Nephron (organoid): ENCODE measurements around the gene CHRNG.
A peak's percentile ranks its signal among the peaks of the same experiment; 100 is the strongest.

Experiments used
- H3K27ac Mint-ChIP-seq, 3 experiments: 2 replicates each; pipeline ENCODE4 v1.8.0; 2020; ENCODE audit warnings: mixed read lengths in 3 of 3, mild to moderate bottlenecking in 2 of 3, moderate library complexity in 1 of 3
- H3K27me3 Mint-ChIP-seq: 2 replicates; pipeline ENCODE4 v1.8.0; 2021; ENCODE audit warnings: low read depth, mild to moderate bottlenecking, moderate library complexity, mixed read lengths
- H3K36me3 Mint-ChIP-seq: 2 replicates; pipeline ENCODE4 v1.8.0; 2020; ENCODE audit warnings: low read depth, mixed read lengths
- H3K4me1 Mint-ChIP-seq: 2 replicates; pipeline ENCODE4 v1.8.0; 2020; ENCODE audit warnings: mixed read lengths
- H3K4me3 Mint-ChIP-seq, 3 experiments: 2 replicates each; pipeline ENCODE4 v1.8.0; 2020; ENCODE audit warnings: mild to moderate bottlenecking in 3 of 3, mixed read lengths in 3 of 3, moderate library complexity in 2 of 3
- H3K9me3 Mint-ChIP-seq: 2 replicates; pipeline ENCODE4 v1.8.0; 2020; ENCODE audit warnings: mixed read lengths
- CTCF ChIP-seq, 3 experiments: fragments of 200-600 bp; sonication (generic); IDR thresholded peaks; one replicate each; pipeline ENCODE4 v1.5.0; 2021; ENCODE audit warnings: antibody characterized with exemption in 3 of 3; ENCODE audit not compliant: unreplicated experiment in 3 of 3

CHRNG gene

GRCh38 chr2:232587512-232587911, 48.0 kb downstream of the CHRNG start:
- Mint-ChIP-seq H3K9me3 (no peaks in the 10 kb centered on the region), H3K4me3 (no peak overlapping the region), H3K36me3 (peaks cover 28% of the 10 kb centered on the region), H3K27me3 (no peaks in the 10 kb centered on the region), H3K27ac (no peak overlapping the region), H3K4me1 (peaks cover 6% of the 10 kb centered on the region)
- no peak for TF ChIP-seq CTCF (IDR thresholded peaks at IDR 0.05; ENCODE audit: unreplicated experiment in 3 of 3)

DNA sequence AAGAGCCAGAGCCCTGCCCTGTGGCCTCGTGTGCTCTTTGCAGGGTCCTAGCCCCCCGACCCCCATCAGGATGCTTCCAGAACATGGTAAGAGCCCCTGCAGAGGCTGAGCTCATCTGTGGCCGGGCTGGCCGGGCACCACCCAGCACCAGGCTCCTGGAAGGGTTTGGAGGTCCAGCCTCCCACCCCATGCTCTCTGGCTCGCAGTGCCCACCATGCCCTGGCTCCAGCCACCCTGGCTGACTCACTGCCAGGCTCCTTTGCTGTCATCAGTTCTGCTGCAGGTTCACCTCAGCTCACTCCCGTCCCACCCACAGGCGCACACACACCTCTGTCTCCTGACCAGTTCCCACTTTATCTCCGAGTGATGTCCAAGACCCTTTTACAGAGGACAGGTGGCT, 48.5 kb downstream of the CHRNG start:
- H3K27ac Mint-ChIP-seq: no peak overlapping the region
- H3K27me3 Mint-ChIP-seq: no peaks in the 10 kb centered on the region
- H3K4me3 Mint-ChIP-seq: no peak overlapping the region
- H3K4me1 Mint-ChIP-seq: peaks cover 6% of the 10 kb centered on the region
- H3K36me3 Mint-ChIP-seq: peaks cover 22% of the 10 kb centered on the region
- H3K9me3 Mint-ChIP-seq: no peaks in the 10 kb centered on the region
- TF ChIP-seq CTCF (IDR thresholded peaks at IDR 0.05; ENCODE audit: unreplicated experiment in 3 of 3): no peak

GRCh38 chr2:232588680-232589585, 49.4 kb downstream of the CHRNG start:
- peak overlapping the region in 1 of 3 experiments; percentile 7 for H3K27ac Mint-ChIP-seq
- no peaks in the 10 kb centered on the region for H3K9me3 Mint-ChIP-seq
- peaks cover 6% of the 10 kb centered on the region for H3K4me1 Mint-ChIP-seq
- H3K36me3 Mint-ChIP-seq: peaks cover 13% of the 10 kb centered on the region
- no peak for TF ChIP-seq CTCF (IDR thresholded peaks at IDR 0.05; ENCODE audit: unreplicated experiment in 3 of 3)
- no peaks in the 10 kb centered on the region for H3K27me3 Mint-ChIP-seq
- H3K4me3 Mint-ChIP-seq: no peak overlapping the region

GRCh38 chr2:232592772-232593395, 53.4 kb downstream of the CHRNG start:
- Mint-ChIP-seq H3K36me3 (no peaks in the 10 kb centered on the region), H3K4me3 (no peak overlapping the region), H3K4me1 (peaks cover 6% of the 10 kb centered on the region), H3K27me3 (no peaks in the 10 kb centered on the region), H3K27ac (no peak overlapping the region), H3K9me3 (no peaks in the 10 kb centered on the region)
- no peak for TF ChIP-seq CTCF (IDR thresholded peaks at IDR 0.05; ENCODE audit: unreplicated experiment in 3 of 3)

DNA sequence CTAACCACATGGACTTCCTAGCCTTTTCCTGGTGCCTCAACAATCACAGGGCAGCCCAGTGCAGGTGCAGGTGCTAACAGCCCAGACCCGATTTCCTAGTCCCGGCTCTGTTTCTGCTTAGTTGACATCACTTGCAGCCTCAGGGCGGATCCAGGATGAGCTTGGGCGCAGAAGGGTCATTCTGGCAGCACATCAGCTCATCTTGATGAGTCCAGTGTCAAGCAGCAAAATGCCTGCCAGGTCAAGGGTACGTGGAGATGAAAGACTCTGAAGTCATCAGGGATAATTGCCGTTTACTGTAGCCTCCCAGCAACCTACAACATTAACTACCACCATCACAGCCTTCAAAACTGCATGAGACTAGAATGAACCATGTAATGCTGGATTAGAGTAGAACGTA, 54.5 kb downstream of the CHRNG start:
- H3K36me3 Mint-ChIP-seq: no peaks in the 10 kb centered on the region
- H3K4me1 Mint-ChIP-seq: peaks cover 2% of the 10 kb centered on the region
- H3K4me3 Mint-ChIP-seq: no peak overlapping the region
- H3K27ac Mint-ChIP-seq: no peak overlapping the region
- no peaks in the 10 kb centered on the region for H3K9me3 Mint-ChIP-seq
- TF ChIP-seq CTCF (IDR thresholded peaks at IDR 0.05; ENCODE audit: unreplicated experiment in 3 of 3): no peak
- no peaks in the 10 kb centered on the region for H3K27me3 Mint-ChIP-seq
